IPS-15b (cell line): ENCODE data around the gene PLP2.
A peak's percentile ranks its signal among the peaks of the same experiment; 100 is the strongest.

Source experiments
- H3K27me3 ChIP-seq: one replicate; pipeline ENCODE4 v1.6.1; 2013; ENCODE audit warnings: low read length; ENCODE audit not compliant: control insufficient read depth, insufficient read depth
- H3K36me3 ChIP-seq: one replicate; pipeline ENCODE4 v1.6.1; 2013; ENCODE audit warnings: low read length; ENCODE audit not compliant: control insufficient read depth, insufficient read depth
- H3K4me1 ChIP-seq: one replicate; pipeline ENCODE4 v1.6.1; 2013; ENCODE audit warnings: mild to moderate bottlenecking, low read length; ENCODE audit not compliant: control insufficient read depth, insufficient read depth
- H3K4me3 ChIP-seq: one replicate; pipeline ENCODE4 v1.5.1; 2013; ENCODE audit warnings: low read depth, low read length
- H3K9ac ChIP-seq: one replicate; pipeline ENCODE4 v1.6.1; 2013; ENCODE audit warnings: low read depth, mild to moderate bottlenecking, low read length
- H3K9me3 ChIP-seq: one replicate; pipeline ENCODE4 v1.6.1; 2013; ENCODE audit warnings: mild to moderate bottlenecking, low read length; ENCODE audit not compliant: control insufficient read depth, insufficient read depth

Gene PLP2

DNA sequence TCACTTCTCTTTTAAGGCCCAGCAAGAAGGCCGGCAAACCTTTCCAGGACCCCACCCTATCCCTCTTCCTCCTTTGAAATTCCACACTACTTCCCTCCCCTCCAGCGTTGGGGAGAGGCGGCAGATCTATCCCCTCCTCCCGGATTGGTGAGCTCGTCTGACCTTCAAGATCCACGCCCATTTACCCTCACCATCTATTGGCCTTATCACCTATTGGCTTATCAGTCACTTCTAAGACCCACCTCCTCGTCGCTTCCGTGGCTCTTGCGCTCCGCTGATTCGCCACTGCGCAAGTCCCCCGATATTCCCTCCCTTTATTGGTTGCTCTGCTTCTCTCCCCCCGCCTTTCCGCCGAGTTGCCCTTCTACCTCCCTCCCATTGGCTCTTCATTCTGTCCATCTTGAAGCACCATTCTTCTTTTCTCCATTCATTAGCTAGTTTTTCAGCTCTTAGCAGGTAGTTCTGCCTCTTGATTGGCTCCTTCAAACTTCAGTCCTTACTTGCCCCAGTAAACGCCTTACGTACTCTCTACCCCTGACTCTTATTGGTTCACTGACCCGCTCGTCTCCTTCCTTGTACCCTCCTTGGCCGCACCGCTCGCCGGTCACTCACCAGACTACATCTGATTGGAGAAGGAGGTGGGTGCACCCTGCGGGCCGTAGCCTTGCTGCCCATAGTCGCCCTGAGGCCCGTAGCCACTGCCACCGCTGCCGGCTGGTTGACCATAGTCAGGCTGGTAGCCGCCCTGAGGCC, 19.3 kb downstream of the PLP2 start:
- Histone ChIP-seq H3K27me3 (no peaks in the 10 kb centered on the region), H3K9me3 (no peaks in the 10 kb centered on the region), H3K4me1 (no peaks in the 10 kb centered on the region), H3K36me3 (no peaks in the 10 kb centered on the region), H3K9ac (peak overlapping the region; percentile 47), H3K4me3 (peak overlapping the region; percentile 53)

DNA sequence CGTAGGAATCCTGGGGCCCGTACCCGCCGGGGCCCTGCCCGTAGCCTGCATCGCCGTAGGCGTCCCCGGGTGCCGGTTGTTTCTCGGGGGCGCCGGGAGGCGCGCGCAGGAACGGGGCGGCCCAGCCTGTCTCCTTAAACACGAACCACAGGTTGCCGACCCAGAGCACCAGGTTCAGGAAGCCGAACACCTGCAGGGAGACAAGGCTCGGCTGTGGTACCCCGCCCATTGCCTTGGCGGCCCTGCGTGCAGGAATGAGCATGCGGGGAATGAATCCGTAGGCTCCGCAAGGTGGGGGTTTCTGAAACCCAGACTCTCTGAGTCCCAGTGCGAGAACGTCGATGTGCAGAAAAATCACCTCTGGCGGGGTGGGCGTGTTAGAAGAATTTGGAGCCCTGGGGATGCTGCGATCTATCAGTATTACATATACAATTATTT, 19.9 kb downstream of the PLP2 start:
- peak overlapping the region; percentile 53 for H3K4me3 ChIP-seq
- H3K4me1 ChIP-seq, result no peaks in the 10 kb centered on the region
- no peaks in the 10 kb centered on the region for H3K36me3 ChIP-seq
- H3K9me3 ChIP-seq, result no peaks in the 10 kb centered on the region
- no peaks in the 10 kb centered on the region for H3K27me3 ChIP-seq
- peak overlapping the region; percentile 47 for H3K9ac ChIP-seq

GRCh38 chrX:49192722-49193328, 21.1 kb downstream of the PLP2 start:
- no peaks in the 10 kb centered on the region for H3K27me3 ChIP-seq
- H3K36me3 ChIP-seq, result no peaks in the 10 kb centered on the region
- no peak overlapping the region for H3K9ac ChIP-seq
- H3K4me1 ChIP-seq, result no peaks in the 10 kb centered on the region
- H3K4me3 ChIP-seq, result no peak overlapping the region
- no peaks in the 10 kb centered on the region for H3K9me3 ChIP-seq

GRCh38 chrX:49193542-49193964, 21.9 kb downstream of the PLP2 start:
- Histone ChIP-seq H3K9me3 (no peaks in the 10 kb centered on the region), H3K9ac (no peak overlapping the region), H3K27me3 (no peaks in the 10 kb centered on the region), H3K4me3 (no peak overlapping the region), H3K36me3 (no peaks in the 10 kb centered on the region), H3K4me1 (no peaks in the 10 kb centered on the region)

GRCh38 chrX:49197543-49198087, 25.9 kb downstream of the PLP2 start:
- no peak overlapping the region for H3K9ac ChIP-seq
- H3K4me1 ChIP-seq, result peaks cover 2% of the 10 kb centered on the region

DNA sequence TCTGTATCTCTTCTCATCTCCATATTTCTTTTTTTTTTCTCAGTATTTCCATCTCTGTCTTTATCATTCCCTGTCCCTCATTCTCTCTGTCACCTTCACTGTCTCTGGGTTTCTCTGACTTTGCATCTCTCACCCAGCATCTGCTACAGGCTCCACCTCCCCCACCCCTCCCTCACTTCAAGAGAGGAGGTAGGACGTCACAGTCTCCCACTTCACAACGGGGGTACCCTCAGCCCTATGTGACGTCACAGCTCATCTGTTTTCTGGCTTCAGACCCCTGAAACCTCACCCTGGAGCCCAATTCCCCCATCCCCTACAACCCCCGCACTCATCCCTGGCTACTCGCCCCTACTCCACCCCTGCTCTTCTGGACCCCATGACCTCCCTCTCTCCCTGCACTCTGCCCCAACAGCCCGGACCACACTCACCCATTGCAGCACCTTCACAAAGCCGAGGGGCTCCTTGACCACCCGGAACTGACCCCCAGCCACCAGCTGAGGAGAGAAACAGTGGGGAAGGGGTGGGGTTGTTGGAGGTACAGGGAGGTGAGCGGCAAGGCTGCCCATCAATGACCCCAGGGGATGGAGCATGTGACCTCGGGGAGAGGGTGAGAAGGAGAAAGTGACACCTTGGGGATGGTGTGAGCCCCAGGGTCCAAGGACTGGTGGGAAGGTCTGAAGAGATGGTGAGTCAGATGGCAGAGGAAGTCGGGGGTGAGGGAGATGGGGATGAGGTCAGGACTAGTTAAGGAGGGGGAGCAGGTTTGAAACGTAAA, 27.0 kb downstream of the PLP2 start:
- Histone ChIP-seq H3K27me3 (no peaks in the 10 kb centered on the region), H3K9me3 (no peaks in the 10 kb centered on the region), H3K4me1 (peaks cover 2% of the 10 kb centered on the region), H3K4me3 (peak overlapping the region; percentile 62), H3K36me3 (no peaks in the 10 kb centered on the region), H3K9ac (no peak overlapping the region)

More at GRCh38 chrX:49197543-49198087, 25.9 kb downstream of the PLP2 start:
- Histone ChIP-seq H3K36me3 (no peaks in the 10 kb centered on the region), H3K27me3 (no peaks in the 10 kb centered on the region), H3K4me3 (no peak overlapping the region), H3K9me3 (no peaks in the 10 kb centered on the region)

GRCh38 chrX:49199315-49199595, 27.6 kb downstream of the PLP2 start:
- H3K9me3 ChIP-seq, result no peaks in the 10 kb centered on the region
- H3K4me1 ChIP-seq, result peaks cover 2% of the 10 kb centered on the region
- no peak overlapping the region for H3K9ac ChIP-seq
- H3K27me3 ChIP-seq, result no peaks in the 10 kb centered on the region
- no peaks in the 10 kb centered on the region for H3K36me3 ChIP-seq
- H3K4me3 ChIP-seq, result peak overlapping the region; percentile 62

GRCh38 chrX:49199906-49200771, 28.4 kb downstream of the PLP2 start, which contains the start of gene SYP:
SYP (minus strand) TSS chrX:49200193; CDS start chrX:49200186, 7 bp downstream.
- H3K9me3 ChIP-seq, result no peaks in the 10 kb centered on the region
- no peaks in the 10 kb centered on the region for H3K27me3 ChIP-seq
- no peaks in the 10 kb centered on the region for H3K36me3 ChIP-seq
- H3K4me1 ChIP-seq, result peaks cover 4% of the 10 kb centered on the region
- H3K9ac ChIP-seq, result no peak within 1 kb of the TSS
- peak within 1 kb of the TSS; percentile 62 for H3K4me3 ChIP-seq

DNA sequence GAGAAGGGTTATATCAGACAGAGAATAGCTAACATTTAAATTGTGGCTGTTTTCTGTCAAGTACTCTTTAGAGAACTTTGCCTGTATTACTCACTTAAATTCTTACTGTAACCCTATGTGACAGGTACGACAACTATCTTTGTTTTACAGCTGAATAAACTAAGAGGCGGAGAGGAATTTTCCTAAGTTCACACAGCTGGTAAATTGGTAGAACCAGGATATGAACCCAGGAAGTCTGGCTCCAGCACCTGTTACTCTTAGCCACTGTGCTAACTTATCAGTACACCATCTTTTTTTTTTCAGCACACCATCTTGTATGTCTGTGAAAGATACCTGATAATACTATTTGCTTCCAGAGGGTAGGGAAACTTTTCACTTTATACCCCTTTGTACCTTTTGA, 30.3 kb downstream of the PLP2 start:
- H3K27me3 ChIP-seq, result no peaks in the 10 kb centered on the region
- H3K4me3 ChIP-seq, result no peak overlapping the region
- peaks cover 5% of the 10 kb centered on the region for H3K4me1 ChIP-seq
- no peak overlapping the region for H3K9ac ChIP-seq
- no peaks in the 10 kb centered on the region for H3K36me3 ChIP-seq
- no peaks in the 10 kb centered on the region for H3K9me3 ChIP-seq

DNA sequence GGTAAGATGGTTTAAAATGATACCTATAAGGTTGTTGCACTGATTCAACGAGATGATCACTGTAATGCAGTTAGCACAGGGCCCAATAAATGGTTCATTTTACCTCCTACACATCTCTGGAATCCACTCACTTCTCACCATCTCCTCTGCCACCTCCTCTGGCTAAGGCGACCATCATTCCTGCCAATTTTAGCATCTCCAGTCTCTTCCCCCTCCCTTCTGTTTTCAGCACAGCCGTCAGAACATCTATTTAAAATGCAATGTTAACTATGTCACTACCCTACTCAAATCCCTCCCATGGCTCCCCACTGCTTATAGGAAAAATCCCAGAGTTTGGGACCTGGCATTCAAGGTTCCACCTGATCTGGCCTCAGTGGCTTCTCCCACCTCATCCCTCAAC, 31.8 kb downstream of the PLP2 start:
- Histone ChIP-seq H3K4me1 (peaks cover 5% of the 10 kb centered on the region), H3K36me3 (no peaks in the 10 kb centered on the region), H3K27me3 (no peaks in the 10 kb centered on the region), H3K4me3 (no peak overlapping the region), H3K9me3 (no peaks in the 10 kb centered on the region), H3K9ac (no peak overlapping the region)

DNA sequence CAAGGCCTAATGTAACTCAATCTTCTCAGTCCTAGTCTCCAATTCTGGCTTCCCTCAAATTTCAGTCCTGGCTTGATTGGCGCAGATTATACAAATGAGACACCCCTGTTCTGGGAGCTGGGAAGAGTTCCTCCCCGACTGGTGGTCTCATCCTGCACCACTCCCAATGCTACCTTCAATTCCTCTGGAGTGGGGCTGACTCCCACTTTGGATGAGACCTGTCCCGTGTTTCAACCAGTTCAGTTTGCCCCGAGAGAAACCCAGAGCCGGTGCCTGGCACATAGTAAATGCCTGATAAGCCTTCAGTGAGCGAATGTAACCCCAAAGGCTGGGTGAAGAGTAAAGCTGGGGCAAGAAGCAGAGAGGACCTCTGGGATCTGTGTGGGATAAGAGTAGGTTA, 32.3 kb downstream of the PLP2 start:
- no peaks in the 10 kb centered on the region for H3K36me3 ChIP-seq
- H3K4me1 ChIP-seq, result peaks cover 5% of the 10 kb centered on the region
- H3K27me3 ChIP-seq, result no peaks in the 10 kb centered on the region
- H3K4me3 ChIP-seq, result no peak overlapping the region
- no peaks in the 10 kb centered on the region for H3K9me3 ChIP-seq
- H3K9ac ChIP-seq, result no peak overlapping the region
